Measurements from ENCODE around the gene IQSEC3. TPM values are rescaled to one million over a fixed set of nuclear protein-coding genes. Genes with fewer than 3 reads are reported as not detected.

IQSEC3 gene
- total RNA-seq, 1 experiment from 2014 or later: not detected

DNA sequence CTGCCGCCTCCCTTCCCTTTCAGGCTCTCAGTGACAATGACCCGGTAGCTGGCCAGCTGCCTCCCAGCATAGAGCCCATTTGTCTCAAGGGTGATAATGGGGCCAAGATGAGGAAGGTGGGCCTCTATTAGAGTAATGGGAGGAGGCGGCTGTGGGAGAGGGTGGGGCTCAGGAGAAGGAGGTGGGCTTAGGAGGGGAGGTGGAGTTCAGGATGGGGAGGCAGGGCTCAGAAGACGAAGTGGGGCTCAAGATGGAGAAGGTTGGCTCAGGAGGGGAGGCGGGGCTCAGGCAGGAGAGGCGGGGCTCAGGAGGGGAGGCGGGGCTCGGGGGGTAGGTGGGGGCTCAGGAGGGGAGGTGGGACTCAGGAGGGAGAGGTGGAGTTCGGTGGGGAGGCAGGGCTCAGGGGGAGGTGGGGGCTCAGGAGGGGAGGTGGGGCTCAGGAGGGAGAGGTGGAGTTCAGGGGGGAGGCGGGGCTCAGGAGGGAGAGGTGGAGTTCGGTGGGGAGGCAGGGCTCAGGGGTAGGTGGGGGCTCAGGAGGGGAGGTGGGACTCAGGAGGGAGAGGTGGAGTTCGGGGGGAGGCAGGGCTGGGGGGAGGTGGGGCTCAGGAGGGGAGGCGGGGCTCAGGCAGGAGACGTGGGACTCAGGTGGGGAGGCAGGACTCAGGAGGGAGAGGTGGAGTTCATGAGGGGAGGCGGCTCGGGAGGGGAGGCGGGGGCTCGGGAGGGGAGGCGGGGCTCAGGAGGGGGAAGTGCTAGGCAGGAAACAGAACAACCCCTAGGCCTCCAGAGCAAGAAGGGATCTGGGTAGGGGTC, 36.8 kb downstream of the IQSEC3 start:
- ATAC-seq (no peak), DNase-seq (ENCODE audit: low read depth, low spot score) (no peak)
- ChIA-PET POLR2A (no interaction called here), CTCF (interaction anchor here (1.5 kb wide), 1 partner anchor 116 kb away, joined by 3 read pairs; no protein-coding TSS in a partner anchor)
- Histone ChIP-seq H3K9me3 (ENCODE audit: control insufficient read depth, insufficient read depth, low read depth, low read length) (no peaks in the 10 kb centered on the region), H3K27ac (ENCODE audit: low read length) (no peak overlapping the region), H3K4me1 (ENCODE audit: control insufficient read depth, insufficient read depth, low read length) (no peaks in the 10 kb centered on the region), H3K27me3 (ENCODE audit: control insufficient read depth, insufficient read depth, low read length) (peaks cover 2% of the 10 kb centered on the region; the same call in 1 of the 2 replicates), H3K4me3 (ENCODE audit: low read depth in 2 of 2, low read length in 2 of 2) (no peak overlapping the region), H3K36me3 (ENCODE audit: control insufficient read depth, insufficient read depth, low read length) (no peaks in the 10 kb centered on the region)
- TF ChIP-seq, protein P1, sequence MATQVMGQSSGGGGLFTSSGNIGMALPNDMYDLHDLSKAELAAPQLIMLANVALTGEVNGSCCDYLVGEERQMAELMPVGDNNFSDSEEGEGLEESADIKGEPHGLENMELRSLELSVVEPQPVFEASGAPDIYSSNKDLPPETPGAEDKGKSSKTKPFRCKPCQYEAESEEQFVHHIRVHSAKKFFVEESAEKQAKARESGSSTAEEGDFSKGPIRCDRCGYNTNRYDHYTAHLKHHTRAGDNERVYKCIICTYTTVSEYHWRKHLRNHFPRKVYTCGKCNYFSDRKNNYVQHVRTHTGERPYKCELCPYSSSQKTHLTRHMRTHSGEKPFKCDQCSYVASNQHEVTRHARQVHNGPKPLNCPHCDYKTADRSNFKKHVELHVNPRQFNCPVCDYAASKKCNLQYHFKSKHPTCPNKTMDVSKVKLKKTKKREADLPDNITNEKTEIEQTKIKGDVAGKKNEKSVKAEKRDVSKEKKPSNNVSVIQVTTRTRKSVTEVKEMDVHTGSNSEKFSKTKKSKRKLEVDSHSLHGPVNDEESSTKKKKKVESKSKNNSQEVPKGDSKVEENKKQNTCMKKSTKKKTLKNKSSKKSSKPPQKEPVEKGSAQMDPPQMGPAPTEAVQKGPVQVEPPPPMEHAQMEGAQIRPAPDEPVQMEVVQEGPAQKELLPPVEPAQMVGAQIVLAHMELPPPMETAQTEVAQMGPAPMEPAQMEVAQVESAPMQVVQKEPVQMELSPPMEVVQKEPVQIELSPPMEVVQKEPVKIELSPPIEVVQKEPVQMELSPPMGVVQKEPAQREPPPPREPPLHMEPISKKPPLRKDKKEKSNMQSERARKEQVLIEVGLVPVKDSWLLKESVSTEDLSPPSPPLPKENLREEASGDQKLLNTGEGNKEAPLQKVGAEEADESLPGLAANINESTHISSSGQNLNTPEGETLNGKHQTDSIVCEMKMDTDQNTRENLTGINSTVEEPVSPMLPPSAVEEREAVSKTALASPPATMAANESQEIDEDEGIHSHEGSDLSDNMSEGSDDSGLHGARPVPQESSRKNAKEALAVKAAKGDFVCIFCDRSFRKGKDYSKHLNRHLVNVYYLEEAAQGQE (IDR thresholded peaks at IDR 0.05; ENCODE audit: insufficient read depth in 1 of 2, low read depth in 2 of 2, low read length in 1 of 2): no peak
- TF ChIP-seq SIN3A (IDR thresholded peaks at IDR 0.05; ENCODE audit: borderline replicate concordance, insufficient read depth, low read depth, low read length) (no peak), POLR2AphosphoS5 (IDR thresholded peaks at IDR 0.05; ENCODE audit: low read depth, low read length) (no peak), TCF7L2 (IDR thresholded peaks at IDR 0.05; ENCODE audit: low read depth, low read length) (no peak)
- TF ChIP-seq, protein P2, sequence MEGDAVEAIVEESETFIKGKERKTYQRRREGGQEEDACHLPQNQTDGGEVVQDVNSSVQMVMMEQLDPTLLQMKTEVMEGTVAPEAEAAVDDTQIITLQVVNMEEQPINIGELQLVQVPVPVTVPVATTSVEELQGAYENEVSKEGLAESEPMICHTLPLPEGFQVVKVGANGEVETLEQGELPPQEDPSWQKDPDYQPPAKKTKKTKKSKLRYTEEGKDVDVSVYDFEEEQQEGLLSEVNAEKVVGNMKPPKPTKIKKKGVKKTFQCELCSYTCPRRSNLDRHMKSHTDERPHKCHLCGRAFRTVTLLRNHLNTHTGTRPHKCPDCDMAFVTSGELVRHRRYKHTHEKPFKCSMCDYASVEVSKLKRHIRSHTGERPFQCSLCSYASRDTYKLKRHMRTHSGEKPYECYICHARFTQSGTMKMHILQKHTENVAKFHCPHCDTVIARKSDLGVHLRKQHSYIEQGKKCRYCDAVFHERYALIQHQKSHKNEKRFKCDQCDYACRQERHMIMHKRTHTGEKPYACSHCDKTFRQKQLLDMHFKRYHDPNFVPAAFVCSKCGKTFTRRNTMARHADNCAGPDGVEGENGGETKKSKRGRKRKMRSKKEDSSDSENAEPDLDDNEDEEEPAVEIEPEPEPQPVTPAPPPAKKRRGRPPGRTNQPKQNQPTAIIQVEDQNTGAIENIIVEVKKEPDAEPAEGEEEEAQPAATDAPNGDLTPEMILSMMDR (IDR thresholded peaks at IDR 0.05): no peak
- intact Hi-C loops (cut with micrococcal nuclease; ENCODE audit: unreplicated experiment) (no loop called here), in situ Hi-C loops (cut with HindIII; ENCODE audit: low pct_unique_long_range_greater_than_20kb, low sequenced_read_pairs) (no loop called here)
- no TSS peak for BruUV-seq (replicated peaks)

DNA sequence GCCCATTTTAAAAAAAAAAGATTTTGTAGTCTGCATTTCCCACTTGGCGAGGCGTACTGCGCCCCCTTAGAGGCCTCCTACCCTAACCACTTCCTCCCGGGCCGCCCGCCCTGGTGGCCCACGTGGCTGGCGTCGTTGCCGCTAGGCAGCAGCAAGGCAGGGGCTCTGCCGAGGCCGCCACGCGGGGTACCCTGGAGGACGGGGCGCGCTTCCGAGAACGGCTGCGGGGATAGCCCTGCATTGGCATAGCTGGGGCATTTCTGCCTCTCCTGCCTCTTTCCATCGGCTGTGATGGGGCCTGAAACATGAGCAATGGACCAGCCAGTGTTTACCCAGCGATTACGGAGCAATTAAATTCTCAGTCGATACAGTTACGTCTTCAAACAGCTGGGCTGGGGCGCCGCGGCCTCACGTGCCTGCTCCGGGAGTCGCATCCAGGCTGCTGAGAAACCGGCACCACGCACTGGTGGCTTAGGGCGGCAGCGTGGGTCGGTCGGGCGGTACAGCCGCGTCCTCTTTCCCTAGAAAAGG, 38.0 kb downstream of the IQSEC3 start:
- ATAC-seq: no peak
- POLR2A ChIA-PET: no interaction called here

More for the DNA sequence above, 38.0 kb downstream of the IQSEC3 start:
- no peak overlapping the region for H3K27ac ChIP-seq (ENCODE audit: low read length)
- TF ChIP-seq SIN3A (IDR thresholded peaks at IDR 0.05; ENCODE audit: borderline replicate concordance, insufficient read depth, low read depth, low read length) (no peak), TCF7L2 (IDR thresholded peaks at IDR 0.05; ENCODE audit: low read depth, low read length) (no peak), POLR2AphosphoS5 (IDR thresholded peaks at IDR 0.05; ENCODE audit: low read depth, low read length) (no peak)
- TF ChIP-seq, protein P1 (IDR thresholded peaks at IDR 0.05; ENCODE audit: insufficient read depth in 1 of 2, low read depth in 2 of 2, low read length in 1 of 2): no peak
- TF ChIP-seq, protein P2 (IDR thresholded peaks at IDR 0.05): no peak
- H3K36me3 ChIP-seq (ENCODE audit: control insufficient read depth, insufficient read depth, low read length): no peaks in the 10 kb centered on the region
- no peak overlapping the region for H3K4me3 ChIP-seq (ENCODE audit: low read depth in 2 of 2, low read length in 2 of 2)
- no peak for DNase-seq (ENCODE audit: low read depth, low spot score)
- H3K9me3 ChIP-seq (ENCODE audit: control insufficient read depth, insufficient read depth, low read depth, low read length): no peaks in the 10 kb centered on the region
- BruUV-seq (replicated peaks): no TSS peak
- intact Hi-C loops (cut with micrococcal nuclease; ENCODE audit: unreplicated experiment) (no loop called here), in situ Hi-C loops (cut with HindIII; ENCODE audit: low pct_unique_long_range_greater_than_20kb, low sequenced_read_pairs) (no loop called here)
- H3K27me3 ChIP-seq (ENCODE audit: control insufficient read depth, insufficient read depth, low read length): no peaks in the 10 kb centered on the region
- CTCF ChIA-PET: no interaction called here
- no peaks in the 10 kb centered on the region for H3K4me1 ChIP-seq (ENCODE audit: control insufficient read depth, insufficient read depth, low read length)
